ENCODE measurements around the gene PSMA8.
"Not testable (repeated sequence)": the region's sequence is repeated elsewhere in the genome, so short reads cannot be mapped to it uniquely, and the experiment has no call there.

Gene PSMA8

DNA sequence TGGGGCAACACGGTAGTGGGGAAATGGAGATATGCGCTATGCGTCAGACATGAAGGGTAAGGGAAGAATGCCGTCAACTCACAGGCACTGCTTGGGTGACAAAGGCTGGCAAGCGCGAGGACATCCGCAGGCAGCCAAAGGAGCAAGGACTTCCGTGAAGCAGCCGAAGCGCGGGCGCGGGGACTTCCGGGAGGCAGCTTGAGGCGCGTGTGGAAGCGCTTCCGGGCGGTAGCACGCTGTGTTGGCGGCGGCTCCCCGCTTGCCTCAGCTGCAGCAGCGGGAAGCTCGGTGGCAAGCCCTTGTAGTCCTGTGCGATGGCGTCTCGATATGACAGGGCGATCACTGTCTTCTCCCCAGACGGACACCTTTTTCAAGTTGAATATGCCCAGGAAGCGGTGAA lies at the start of gene PSMA8:
PSMA8 (plus strand) TSS at position 218 of the 400 bp plus-strand sequence; CDS start at position 315, 97 bp downstream.
- DNase-seq (ENCODE audit: low read depth): no peak

DNA sequence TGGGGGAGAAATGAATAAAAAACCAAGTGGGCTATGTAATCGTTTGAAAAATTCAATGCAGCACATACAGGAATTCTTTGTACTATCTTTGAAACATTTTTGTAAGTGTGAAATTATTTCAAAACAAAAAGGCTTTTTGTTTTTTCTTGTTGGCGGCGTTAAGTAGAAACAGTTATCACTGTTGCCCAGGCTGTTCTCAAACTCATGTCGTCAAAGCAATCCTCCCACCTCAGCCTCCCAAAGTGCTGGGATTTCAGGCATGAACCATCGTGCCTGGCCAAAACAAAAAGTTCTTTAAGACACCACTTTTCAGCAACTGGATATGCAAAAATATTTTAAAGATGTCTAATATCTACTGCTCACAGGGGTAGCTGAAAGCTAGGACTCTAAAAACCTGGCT lies 48.6 kb upstream of the PSMA8 start:
- no peak for DNase-seq (ENCODE audit: low read depth)

DNA sequence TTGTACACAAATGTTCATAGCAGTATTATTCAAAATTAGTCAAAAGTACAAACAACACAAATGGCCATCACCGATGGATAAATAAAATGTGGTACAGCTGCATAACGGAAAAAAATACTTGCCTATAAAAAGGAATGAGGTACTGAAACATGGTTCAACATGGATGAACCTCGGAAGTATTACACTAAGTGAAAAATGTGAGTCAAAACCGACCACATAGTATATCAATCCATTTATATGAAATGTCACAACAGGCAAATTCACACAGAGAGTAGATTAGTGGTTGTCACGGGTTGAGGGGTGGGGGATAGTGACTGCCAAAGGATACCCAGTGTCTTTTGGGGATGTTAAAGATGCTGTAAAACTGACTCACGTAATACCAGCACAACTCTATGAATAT lies 46.7 kb upstream of the PSMA8 start:
- DNase-seq (ENCODE audit: low read depth): no peak

DNA sequence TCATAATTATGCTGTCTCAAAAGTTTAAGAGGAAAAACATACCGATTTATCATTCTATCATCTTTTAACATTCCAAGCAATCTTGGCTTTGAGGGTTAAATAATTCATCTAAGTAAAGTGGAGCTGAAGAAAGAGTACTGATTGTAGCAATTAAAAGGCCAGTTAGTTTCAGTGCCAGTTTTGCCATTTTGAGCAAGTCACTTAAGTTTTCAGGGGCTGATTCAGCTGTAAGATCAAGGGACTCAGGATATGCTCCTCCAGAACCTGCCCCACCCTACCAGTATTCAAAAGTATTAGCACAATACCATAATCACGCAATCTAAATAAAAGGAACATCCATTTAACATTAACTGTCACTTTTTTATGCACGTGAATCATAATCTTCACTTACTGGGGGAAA lies 45.2 kb upstream of the PSMA8 start:
- peak; percentile 35 for DNase-seq (ENCODE audit: low read depth)

DNA sequence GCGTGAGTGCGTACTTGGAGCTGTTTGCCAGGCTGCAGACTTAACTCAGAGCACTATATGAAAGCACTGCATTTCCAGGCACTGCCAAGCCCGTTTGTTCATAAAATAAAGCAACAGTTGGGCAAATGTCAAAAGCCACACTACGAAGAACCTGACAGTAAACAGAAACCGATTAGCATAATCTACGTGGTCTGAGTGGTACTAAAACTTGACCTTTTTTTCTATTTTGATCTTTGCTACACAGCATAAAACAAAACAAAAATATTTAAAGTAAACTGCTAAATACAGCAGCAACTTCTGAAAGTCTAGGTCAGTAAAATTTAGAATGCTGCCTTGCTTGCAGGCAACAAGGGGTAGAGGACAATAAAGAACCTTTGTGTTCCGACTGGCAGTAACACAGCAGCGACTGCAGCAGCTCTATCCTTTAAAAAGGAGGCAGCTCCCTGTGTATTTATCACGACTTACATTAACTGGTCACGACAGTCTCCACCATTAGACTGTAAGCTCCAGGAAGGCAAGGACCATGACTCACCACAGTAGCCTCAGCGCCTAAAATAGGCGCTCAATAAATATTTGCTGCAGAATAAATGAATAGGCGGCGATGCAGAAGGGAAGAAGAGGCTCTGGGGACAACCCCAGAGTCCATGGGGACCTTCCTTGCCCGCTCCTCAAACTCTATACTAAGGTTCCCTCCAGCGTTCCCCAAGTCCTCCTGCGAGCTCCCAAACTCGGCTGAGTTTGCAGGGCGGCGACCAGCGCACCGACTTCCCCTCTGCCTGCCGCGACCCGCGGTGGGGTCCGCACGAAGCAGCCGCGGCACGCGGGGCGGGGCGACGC lies 44.2 kb upstream of the PSMA8 start:
- DNase-seq (ENCODE audit: low read depth): peak; percentile 63

DNA sequence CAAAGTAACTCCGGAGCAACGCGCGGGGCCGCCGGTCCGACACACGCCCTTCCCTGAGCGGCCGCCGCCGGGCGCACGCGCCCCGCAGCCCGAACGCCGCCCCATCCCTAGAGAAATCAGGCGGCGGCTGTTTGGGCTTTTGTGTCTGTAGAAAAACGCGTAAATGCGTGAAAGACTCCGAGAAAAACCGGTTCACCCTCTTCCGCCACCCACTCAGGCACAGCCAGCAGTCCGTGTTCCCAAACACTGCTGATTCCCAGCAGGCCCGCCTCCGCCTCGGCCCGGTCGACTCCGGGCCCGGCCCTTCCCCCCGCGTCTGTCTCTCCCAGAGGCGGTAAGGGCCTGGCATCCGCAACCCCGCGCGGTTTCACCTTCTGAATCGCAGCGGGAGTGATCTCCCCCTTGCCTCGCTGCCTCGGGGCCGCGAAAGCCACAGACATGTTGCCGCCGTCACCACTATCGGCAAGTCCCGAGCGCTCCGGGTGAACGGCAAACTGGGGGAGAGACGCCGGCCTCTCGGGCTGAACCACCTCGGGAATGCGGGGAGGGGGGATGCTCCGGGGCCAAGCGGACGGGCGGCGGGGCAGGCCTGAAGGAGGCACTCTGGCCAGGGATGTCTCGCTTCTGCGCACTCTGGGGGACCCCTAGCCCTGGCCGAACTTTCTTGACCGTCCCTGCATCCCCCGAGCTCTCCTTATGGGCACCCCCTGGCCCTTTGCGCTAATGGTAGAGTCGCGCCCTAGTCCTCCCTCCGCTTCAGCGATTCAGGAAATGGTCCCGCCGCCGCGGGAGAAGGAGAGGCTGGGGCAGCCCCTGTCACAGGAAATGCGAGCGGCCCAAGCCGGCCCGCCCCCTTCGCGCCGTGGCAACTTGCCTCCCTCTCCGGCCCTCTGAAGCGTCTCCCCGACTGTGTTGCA lies 43.3 kb upstream of the PSMA8 start, which contains the start of gene SS18:
SS18 (minus strand) TSS at position 484 of the 917 bp plus-strand sequence; CDS start at position 440, 44 bp downstream.
- DNase-seq (ENCODE audit: low read depth): peak; percentile 95

DNA sequence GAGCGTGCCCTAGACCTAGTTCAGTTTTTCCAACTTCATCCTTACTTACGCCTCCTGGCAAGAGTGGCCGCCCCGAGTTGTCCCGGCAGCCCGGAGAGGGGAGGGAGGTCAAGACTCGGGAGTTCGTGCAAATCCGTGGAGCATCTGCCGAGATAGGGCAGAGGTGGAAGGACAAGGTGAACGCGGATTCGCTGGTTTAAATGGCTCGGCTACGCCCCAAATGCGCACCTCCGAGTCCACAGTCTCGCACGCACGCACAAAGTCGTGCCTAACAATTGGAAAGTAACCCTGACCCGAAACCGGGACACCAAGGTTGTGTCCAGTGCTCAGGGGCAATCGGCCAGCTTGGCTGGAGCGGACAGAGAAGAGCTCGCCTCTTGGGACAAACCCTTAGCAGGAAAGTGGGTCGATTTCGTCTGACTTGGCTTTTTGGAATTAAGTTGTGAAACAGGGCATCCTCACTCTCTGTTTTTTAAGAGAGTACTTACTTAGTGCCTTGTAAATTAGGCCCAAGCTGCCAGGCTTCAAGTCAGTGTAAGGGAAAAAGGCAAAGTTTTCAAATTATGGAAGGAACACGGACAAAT lies 42.5 kb upstream of the PSMA8 start:
- peak; percentile 81 for DNase-seq (ENCODE audit: low read depth)

DNA sequence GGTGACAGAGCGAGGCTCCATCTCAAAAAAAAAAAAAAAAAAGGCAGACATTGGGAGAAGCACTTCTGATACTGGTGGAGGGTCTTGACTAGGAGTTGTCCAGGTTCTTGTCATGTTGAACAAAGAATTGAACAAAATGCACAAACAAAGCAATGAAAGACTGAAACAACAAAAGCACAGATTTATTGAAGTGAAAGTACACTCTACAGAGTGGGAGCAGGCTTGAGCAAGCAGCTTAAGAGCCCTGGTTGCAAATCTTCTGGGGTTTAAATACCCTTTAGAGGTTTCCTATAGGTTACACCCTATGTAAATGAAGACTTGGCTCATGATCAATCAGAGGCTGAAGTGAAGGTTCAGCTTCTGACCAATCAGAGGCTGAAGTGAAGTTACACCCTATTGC lies 36.8 kb upstream of the PSMA8 start:
- DNase-seq (ENCODE audit: low read depth): no peak

DNA sequence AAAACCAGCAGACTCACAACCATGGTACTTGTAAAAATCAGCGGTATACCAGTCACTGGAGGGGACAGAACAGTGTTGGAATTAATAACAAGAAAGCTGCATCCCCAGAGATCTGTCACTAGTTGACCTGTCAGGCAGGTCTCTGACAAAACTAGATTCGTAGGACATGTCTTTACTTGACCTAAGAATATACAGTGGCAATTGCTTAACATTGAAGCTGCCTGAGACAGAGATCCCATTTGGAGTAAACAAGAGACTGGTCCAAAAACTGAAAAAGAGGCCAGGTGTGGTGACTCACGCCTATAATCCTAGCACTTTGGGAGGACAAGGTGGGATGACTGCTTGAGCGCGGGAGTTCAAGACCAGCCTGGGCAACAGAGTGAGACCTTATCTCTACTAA lies 36.1 kb upstream of the PSMA8 start:
- no peak for DNase-seq (ENCODE audit: low read depth)

DNA sequence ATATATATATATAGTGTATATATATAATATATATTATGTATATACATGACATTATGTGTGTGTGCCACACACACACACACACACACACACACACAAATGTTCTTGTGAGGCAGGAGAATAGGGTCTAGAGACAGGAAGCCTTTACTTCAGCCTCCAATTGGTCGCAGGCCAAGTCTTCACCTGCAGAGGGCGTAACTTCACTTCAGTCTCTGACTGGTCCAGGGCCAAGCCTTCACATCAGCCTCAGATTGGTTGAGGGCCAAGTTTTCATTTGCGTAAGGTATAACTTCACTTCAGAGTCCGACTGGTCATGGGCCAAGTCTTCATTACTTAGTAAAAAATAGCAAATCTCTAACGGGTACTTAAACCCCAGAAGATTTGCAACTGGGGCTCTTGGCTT lies 30.1 kb upstream of the PSMA8 start:
- DNase-seq (ENCODE audit: low read depth): no peak

DNA sequence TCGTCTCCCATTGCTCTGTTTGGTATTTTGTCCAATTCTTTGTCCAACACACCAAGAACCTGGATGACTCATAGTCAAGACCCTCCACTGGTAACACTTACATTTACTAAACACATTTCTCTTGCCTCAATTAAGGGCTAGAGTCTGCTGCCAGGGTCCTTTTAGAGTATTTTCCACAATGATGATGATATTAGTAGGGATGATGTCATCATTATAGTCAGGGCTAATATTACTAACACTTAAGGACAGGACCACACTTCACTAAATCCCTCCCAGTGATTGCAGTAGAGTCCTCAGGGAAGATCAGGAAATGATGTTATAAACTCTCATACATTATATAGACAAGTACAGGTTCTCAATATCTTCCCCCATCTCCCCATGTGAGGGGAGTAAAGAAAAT lies 29.6 kb upstream of the PSMA8 start:
- no peak for DNase-seq (ENCODE audit: low read depth)

DNA sequence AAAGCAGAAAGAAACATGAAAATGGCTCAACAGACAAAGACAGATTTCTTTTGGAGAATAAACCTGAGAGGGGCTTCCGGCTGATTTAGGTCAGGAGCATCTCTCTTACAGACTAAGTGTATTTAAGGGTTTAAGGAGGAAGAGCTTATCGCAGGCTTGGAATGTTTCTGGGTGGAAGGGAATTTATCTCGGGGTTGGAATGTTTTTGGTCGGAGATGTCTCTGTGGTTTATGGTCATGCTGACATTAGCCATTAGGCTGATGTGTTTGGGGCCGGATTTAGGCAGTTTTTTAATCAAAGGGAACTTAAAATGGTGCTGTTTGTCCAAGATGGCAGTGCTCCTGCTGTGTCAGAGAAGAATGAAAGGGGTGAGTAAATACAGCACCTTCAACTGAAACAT lies 14.4 kb upstream of the PSMA8 start:
- no peak for DNase-seq (ENCODE audit: low read depth)

DNA sequence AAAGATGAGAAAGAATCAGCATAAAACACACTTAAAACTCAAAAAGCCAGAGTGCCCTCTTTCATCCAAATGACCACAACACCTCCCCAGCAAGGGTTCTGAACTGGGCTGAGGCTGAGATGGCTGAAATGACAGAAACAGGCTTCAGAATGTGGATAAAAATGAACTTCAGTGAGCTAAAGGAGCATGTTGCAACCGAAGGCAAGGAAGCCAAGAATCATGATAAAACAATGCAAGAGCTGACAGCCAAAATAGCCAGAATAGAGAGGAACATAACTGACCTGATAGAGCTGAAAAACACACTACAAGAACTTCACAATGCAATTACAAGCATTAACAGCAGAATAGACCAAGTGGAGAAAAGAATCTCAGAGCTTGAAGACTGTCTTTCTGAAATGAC lies 12.2 kb upstream of the PSMA8 start:
- no peak for DNase-seq (ENCODE audit: low read depth)

DNA sequence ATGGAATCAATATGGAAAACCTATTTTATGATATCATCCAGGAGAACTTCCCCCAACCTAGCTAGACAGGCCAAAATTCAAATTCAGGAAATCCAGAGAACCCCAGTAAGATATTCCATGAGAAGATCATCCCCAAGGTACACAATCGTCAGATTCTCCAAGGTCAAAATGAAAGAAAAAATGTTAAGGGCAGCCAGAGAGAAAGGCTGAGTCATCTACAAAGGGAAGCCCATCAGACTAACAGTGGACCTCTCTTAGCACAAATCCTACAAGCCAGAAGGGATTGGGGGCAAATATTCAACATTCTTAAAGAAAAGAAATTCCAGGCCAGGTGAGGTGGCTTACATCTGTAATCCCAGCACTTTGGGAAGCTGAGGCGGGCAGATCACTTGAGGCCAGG lies 11.7 kb upstream of the PSMA8 start:
- not testable (repeated sequence) for DNase-seq (ENCODE audit: low read depth)

DNA sequence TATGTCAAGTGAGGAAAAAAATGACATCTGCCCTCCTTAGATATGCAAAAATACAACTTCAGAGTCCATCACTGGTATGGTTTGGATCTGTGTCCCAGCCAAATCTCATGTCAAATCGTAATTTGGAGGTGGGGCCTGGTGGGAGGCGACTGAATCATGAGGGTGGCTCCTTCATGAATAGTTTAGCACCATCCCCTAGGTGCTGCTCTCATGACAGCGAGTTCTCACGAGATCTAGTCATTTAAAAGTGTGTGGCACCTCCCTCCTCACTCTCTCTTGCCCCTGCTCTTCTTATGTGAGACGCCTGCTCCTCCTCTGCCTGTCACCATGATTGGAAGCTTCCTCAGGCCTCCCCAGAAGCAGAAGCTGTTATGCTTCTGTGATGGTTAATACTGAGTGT lies 5.9 kb upstream of the PSMA8 start:
- DNase-seq (ENCODE audit: low read depth): no peak

DNA sequence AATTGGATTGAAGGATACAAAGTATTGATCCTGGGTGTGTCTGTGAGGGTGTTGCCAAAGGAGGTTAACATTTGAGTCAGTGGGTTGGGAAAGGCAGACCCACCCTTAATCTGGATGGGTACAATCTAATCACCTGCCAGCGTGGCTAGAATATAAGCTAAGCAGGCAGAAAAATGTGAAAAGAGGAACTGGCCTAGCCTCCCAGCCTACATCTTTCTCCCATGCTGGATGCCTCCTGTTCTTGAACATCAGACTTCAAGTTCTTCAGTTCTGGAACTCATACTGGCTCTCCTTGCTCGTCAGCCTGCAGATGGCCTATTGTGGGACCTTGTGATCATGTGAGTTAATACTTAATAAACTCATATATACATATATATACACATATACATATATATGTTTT lies 5.5 kb upstream of the PSMA8 start:
- DNase-seq (ENCODE audit: low read depth): not testable (repeated sequence)

DNA sequence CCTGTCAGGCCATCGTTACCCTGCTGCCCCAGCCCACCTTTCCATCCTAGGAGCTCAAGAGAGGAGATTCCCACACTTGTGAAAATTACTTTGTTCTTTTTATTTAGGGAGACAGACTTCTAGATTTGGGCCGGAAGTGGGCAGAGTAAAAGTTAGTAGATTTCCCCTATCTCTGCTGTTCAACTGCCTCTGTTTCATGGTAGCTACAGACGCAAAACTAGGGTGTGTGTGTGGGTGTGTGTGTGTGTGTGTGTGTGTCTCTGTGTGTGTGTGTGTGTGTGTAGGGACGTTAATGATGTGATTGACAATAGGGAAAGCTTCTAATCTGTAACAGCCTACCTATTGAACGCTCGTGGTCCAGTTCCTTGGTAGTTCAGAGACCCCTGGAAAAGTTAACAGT lies 438 bp downstream of the PSMA8 start:
- no peak for DNase-seq (ENCODE audit: low read depth)

DNA sequence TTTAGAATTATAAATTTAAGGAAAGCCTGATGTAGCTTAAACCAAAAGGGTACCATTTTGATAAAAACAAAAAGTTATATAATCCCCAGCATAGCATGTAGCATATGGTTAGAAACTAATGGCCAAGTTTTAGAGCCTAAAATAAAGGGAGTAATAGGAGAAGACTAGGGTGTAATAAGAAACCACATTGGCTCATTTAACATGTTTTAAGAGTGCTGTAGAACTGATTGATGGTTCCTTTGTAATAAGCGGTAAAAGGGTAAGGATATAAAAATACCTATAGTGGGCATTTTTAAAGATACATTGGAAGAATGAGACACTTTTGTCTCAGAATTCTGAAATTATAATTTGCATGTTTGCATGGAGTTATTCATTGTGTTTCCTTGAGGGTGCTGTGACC lies 1.9 kb downstream of the PSMA8 start:
- DNase-seq (ENCODE audit: low read depth): no peak

DNA sequence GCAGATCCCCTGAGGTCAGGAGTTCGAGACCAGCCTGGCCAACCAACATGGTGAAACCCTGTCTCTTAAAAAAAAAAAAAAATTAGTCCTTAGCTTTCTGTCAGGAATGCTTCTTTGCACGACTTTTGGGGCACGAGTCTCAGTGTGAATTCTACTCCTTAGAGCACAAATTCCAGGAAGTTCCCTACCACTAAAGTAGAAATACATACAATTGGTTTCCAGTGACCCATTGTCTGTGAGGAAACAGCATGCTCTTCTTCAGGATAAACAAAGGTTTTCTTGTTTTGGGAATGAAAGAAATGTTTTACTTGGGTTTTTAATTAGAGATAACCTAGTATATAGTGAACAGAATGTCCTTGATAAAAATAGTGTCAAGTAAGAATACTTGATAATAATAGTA lies 23.7 kb downstream of the PSMA8 start:
- no peak for DNase-seq (ENCODE audit: low read depth)

DNA sequence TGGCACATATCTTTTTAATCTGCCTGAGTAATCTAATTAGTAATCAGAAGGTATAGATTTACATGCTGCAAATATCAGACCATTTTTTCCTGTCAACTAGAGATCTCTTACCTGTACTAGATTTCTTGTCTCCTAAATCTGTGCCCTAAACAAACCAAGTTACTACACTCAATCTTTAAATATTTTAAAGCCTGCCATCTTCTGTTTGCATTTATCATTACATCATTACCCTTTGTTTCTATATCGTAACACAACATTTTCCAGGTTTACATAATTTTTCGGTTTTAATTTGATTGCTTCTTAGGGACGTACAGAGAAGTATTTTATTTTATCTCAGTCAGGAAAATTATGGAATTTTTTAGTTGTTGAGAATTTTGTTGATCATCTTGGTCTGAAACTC lies 25.7 kb downstream of the PSMA8 start:
- peak; percentile 15 for DNase-seq (ENCODE audit: low read depth)

DNA sequence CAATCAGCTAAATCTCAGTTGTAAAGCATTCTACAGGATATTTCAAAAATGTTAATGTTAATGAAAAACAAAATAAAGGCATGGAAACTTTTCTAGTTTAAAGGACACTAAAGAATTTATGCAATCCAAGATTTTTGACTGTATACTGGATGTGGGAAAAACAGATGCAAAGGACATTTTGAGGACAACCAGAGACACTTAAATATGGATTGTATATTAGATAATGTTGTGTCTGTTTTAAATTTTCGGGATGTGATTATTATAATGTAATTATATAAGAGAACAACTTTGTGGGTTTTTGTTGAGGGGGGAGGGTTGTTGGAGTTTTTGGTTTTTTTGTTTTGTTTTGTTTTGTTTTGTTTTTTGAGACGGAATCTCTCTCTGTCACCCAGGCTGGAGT lies 30.9 kb downstream of the PSMA8 start:
- DNase-seq (ENCODE audit: low read depth): no peak

DNA sequence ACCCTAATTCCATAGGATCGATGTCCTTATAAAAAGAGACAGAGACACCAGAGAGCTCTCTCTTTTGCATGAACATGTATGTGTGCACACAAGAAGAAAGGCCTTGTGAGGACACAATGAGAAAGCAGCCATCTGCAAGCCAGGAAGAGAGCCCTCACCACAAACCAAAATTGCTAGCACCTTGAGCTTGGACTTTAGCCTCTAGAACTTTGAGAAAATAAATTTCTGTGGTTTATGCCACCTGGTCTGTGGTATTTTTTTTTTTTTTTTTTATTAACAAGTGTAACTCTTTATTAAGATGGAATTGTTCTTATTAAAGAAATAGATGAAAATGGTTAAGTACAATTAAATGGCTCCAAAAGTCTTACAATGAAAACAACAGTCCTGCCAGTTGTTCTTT lies 33.9 kb downstream of the PSMA8 start:
- not testable (repeated sequence) for DNase-seq (ENCODE audit: low read depth)

DNA sequence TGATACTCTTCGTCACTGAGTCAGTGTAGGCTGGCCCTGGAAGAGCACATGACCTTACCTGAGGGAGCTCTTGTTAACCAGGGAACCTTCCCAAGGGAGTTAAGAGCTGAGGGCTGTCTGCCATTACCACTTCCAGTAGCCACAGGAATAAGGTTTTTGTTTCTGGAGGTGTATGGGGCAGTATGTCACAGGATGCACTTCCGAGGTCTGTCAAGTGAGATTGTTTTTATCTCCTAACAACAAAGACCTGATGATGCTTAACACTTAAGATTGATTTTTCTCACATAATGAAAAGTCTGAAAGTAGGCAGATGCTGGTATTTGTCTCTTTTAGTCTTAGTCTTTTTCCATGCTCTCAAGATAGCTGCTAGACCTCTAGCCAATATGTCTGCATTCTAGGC lies 41.8 kb downstream of the PSMA8 start:
- DNase-seq (ENCODE audit: low read depth): no peak
